Fibroblast of pulmonary artery (primary cell): Measurements from ENCODE around the gene WNK2.

Experiments
- DNase-seq: peaks from one replicate; pipeline ENCODE4 v3.0.0-alpha.2; 2010; ENCODE audit warnings: low read depth
- H3K4me3 ChIP-seq: replicated peaks from 2 replicates; pipeline ENCODE4 v1.5.1; 2011; ENCODE audit warnings: low read depth, mild to moderate bottlenecking, control low read depth, low read length, moderate library complexity
- TF ChIP-seq, protein P1 (sequence below): IDR thresholded peaks from 2 replicates; pipeline ENCODE4 v1.5.1; 2011; ENCODE audit warnings: mild to moderate bottlenecking, control low read depth, low read length, inconsistent platforms; ENCODE audit errors: missing control alignments

The WNK2 gene

DNA sequence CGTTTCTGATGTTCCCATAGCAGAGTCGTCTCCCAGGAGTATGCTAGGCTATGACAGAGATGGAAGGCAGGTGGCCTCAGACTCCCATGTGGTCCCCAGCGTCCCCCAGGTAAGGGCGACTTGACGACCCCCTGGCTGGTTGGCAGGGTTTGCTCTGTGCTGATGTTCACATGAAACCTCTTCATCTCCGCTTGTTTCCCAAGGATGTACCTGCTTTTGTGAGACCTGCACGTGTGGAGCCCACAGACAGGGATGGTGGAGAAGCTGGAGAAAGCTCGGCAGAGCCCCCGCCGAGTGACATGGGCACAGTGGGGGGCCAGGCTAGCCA lies 108.3 kb downstream of the WNK2 start:
- TF ChIP-seq, protein P1, sequence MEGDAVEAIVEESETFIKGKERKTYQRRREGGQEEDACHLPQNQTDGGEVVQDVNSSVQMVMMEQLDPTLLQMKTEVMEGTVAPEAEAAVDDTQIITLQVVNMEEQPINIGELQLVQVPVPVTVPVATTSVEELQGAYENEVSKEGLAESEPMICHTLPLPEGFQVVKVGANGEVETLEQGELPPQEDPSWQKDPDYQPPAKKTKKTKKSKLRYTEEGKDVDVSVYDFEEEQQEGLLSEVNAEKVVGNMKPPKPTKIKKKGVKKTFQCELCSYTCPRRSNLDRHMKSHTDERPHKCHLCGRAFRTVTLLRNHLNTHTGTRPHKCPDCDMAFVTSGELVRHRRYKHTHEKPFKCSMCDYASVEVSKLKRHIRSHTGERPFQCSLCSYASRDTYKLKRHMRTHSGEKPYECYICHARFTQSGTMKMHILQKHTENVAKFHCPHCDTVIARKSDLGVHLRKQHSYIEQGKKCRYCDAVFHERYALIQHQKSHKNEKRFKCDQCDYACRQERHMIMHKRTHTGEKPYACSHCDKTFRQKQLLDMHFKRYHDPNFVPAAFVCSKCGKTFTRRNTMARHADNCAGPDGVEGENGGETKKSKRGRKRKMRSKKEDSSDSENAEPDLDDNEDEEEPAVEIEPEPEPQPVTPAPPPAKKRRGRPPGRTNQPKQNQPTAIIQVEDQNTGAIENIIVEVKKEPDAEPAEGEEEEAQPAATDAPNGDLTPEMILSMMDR, result no peak
- H3K4me3 ChIP-seq, result no peak overlapping the region
- DNase-seq, result no peak

DNA sequence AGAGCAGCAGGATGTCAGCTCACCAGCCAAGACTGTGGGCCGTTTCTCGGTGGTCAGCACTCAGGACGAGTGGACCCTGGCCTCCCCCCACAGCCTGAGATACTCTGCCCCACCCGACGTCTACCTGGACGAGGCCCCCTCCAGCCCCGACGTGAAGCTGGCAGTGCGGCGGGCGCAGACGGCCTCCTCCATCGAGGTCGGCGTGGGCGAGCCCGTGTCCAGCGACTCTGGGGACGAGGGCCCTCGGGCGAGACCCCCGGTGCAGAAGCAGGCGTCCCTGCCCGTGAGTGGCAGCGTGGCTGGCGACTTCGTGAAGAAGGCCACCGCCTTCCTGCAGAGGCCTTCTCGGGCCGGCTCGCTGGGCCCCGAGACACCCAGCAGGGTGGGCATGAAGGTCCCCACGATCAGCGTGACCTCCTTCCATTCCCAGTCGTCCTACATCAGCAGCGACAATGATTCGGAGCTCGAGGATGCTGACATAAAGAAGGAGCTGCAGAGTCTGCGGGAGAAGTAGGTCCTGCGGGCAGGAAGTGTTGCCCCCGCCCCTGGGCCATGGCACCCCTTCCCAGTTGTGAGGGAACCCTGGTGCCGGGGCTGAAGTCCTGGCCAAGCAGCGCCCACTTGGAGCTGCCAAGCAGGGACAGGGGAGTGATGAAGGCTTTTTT lies 108.9 kb downstream of the WNK2 start:
- DNase-seq, result no peak
- TF ChIP-seq, protein P1, result no peak

DNA sequence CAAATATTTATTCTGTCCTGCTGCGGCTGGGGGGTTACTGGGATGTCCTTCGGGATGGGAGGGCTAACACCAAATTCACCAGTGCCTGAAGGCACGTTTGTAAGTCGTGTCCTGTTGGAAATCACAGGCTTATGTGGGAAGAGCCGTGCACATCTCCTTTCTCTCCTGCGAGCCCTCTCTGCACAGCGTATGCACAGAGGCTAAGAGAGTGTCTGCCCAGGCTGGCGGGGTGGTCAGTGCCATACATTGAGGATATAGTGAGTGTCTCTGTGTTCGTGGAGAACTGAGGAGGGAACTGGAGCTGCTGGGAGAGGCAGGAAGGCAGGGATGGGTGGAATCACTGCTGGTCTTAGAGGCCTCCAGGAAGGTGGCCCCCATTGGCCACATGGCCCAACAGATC lies 110.1 kb downstream of the WNK2 start:
- no peak for DNase-seq
- no peak overlapping the region for H3K4me3 ChIP-seq
- TF ChIP-seq, protein P1, result no peak

More for the DNA sequence above, 108.9 kb downstream of the WNK2 start:
- no peak overlapping the region for H3K4me3 ChIP-seq

DNA sequence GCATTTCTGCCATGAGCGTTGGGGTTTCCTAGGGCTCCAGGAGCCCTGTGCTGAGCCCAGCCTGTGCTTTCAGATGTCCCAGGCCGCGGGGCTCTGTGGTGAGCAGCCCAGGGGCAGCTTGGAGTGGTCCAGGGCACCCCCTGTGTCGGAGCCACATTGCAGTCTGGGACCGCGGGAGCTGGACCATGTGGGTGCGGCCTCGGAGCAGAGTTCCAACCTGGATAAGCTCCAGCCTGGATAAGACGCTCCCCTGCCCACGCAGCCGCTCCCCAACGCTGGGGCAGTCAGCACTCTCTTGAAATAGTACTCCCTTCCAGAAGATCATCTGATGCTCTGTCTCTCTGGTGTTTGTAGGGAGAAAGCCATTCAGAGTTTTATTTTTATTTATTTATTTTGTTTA lies 111.1 kb downstream of the WNK2 start:
- TF ChIP-seq, protein P1, result no peak
- peak; percentile 1 for DNase-seq
- no peak overlapping the region for H3K4me3 ChIP-seq

DNA sequence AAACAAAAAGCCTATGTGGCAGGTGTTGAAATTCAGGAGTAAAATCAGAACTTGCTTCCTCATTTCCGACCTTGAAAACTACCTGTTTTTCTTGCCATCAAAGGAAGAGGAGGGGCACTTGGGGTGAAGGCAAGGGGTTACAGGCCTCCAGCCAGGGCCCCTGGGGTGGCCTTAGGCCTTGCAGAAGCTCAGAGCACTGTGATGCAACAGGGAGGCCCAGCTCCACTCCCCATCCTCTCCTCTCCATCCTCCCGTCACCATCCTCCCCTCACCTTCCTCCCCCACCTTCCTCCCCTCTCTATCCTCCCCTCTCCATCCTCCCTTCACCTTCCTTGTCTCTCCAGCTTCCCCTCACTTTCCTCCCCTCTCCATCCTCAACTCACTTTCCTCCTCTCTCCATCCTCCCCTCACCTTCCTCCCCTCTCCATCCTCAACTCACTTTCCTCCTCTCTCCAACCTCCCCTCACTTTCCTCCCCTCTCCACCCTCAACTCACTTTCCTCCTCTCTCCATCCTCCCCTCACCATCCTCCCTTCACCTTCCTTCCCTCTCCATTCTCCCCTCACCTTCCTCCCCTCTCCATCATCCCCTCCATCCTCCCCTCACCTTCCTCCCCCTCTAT lies 111.6 kb downstream of the WNK2 start:
- DNase-seq, result no peak
- H3K4me3 ChIP-seq, result no peak overlapping the region
- TF ChIP-seq, protein P1, result no peak

DNA sequence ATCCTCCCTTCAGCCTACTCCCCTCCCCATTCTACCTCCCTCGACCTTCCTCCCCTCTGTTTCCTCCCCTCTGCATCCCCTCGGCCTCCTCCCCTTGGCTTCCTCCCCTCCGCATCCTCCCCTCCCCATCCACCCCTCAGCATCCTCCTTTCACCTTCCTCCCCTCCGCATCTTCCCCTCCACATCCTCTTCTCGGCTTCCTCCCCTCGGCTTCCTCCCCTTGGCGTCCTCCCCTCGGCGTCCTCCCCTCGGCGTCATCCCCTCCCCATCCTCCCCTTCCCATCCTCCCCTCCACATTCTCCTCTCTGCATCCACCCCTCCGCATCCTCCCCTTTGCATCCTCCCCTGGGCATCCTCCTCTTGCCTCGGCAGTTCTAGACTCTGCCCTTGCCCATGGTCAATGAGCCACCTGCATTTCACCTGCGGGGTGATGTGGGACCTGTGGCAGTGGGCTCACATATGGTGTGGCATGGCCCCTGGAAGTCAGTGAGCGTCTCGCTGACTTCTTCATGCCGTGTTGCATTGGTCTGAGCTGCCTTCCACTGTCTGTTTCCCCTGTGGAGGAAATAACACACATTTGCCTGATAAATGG lies 113.0 kb downstream of the WNK2 start:
- TF ChIP-seq, protein P1, result no peak
- no peak overlapping the region for H3K4me3 ChIP-seq
- DNase-seq, result no peak
